DND-41 (cell line): ENCODE results near the gene TFAP2E.

Experiments used
- ATAC-seq: fragments of 200-7000 bp; cut with Tn5 transposase; 3 replicates; pipeline ENCODE4 v1.9.1; 2021; ENCODE audit warnings: low read depth; ENCODE audit not compliant: insufficient read depth
- DNase-seq: peaks from one replicate; pipeline ENCODE4 v3.0.0-alpha.2; 2020
- H2AFZ ChIP-seq: 2 replicates; pipeline ENCODE4 v1.6.0; 2012; ENCODE audit warnings: low read depth, low read length
- H3K27ac ChIP-seq: 2 replicates; pipeline ENCODE4 v1.5.1; 2012; ENCODE audit warnings: low read length, inconsistent platforms
- H3K27me3 ChIP-seq: fragments of 200-600 bp; sonication (generic); 2 replicates; pipeline ENCODE4 v1.6.0; 2012; ENCODE audit warnings: low read length, mild to moderate bottlenecking, inconsistent platforms; ENCODE audit not compliant: insufficient read depth, poor library complexity
- H3K36me3 ChIP-seq: 2 replicates; pipeline ENCODE4 v1.5.1; 2012; ENCODE audit warnings: low read length, inconsistent platforms; ENCODE audit not compliant: insufficient read depth
- H3K4me1 ChIP-seq: 2 replicates; pipeline ENCODE4 v1.5.1; 2012; ENCODE audit warnings: mild to moderate bottlenecking, low read length; ENCODE audit not compliant: insufficient read depth
- H3K4me2 ChIP-seq: 2 replicates; pipeline ENCODE4 v1.6.0; 2012; ENCODE audit warnings: mild to moderate bottlenecking, moderate library complexity, low read length, inconsistent platforms; ENCODE audit not compliant: insufficient read depth
- H3K4me3 ChIP-seq, 2 experiments: fragments of 200-600 bp in 1 of 2; shearing (Covaris generic) in 1 of 2; 2 replicates each; pipeline ENCODE4 v1.5.1; 2012 to 2016; ENCODE audit warnings: inconsistent platforms in 2 of 2, low read length in 2 of 2, mild to moderate bottlenecking in 2 of 2, low read depth in 1 of 2, moderate library complexity in 1 of 2
- H3K79me2 ChIP-seq: 2 replicates; pipeline ENCODE4 v1.6.0; 2012; ENCODE audit warnings: low read length, inconsistent platforms; ENCODE audit not compliant: insufficient read depth
- H3K9ac ChIP-seq: 2 replicates; pipeline ENCODE4 v1.6.0; 2012; ENCODE audit warnings: low read depth, mild to moderate bottlenecking, inconsistent platforms, low read length, moderate library complexity
- H3K9me3 ChIP-seq: 2 replicates; pipeline ENCODE4 v1.5.1; 2012; ENCODE audit warnings: low read length, moderate library complexity, mild to moderate bottlenecking, inconsistent platforms; ENCODE audit not compliant: insufficient read depth, severe bottlenecking
- H4K20me1 ChIP-seq: 2 replicates; pipeline ENCODE4 v1.6.0; 2012; ENCODE audit warnings: low read length; ENCODE audit not compliant: insufficient read depth
- EZH2 ChIP-seq: IDR thresholded peaks from 3 replicates; pipeline ENCODE4 v1.6.1; 2012; ENCODE audit warnings: borderline replicate concordance, low read depth, mild to moderate bottlenecking, moderate library complexity, low read length, inconsistent platforms; ENCODE audit not compliant: severe bottlenecking
- TF ChIP-seq, protein P1 (sequence below): IDR thresholded peaks from 2 replicates; pipeline ENCODE4 v1.5.1; 2012; ENCODE audit warnings: borderline replicate concordance, low read length, moderate library complexity, mild to moderate bottlenecking; ENCODE audit not compliant: poor library complexity, severe bottlenecking; ENCODE audit errors: extremely low read depth

Gene TFAP2E

DNA sequence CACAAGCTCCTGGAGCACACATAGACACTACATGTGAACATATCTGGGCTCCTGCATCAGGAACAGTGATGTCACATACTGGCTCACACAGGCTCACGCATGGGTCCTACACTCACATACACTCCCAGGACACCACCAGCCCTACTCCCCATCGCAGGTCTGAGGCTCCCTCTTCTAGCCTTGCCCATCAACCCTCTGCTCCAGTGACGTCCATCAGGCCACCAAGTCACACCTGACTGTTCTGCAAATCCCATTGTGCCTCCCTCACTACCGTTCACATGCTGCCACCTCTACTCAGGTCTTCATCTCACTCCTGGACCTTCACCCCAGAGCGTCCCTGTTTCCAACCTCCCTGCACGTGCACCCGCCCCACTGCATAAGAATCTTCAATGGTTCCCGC lies 18.1 kb downstream of the TFAP2E start:
- ATAC-seq (no peak), DNase-seq (no peak)
- no peak overlapping the region for H3K4me2 ChIP-seq
- H3K4me3 ChIP-seq, result no peak overlapping the region
- no peaks in the 10 kb centered on the region for H3K27me3 ChIP-seq
- H3K9me3 ChIP-seq, result no peaks in the 10 kb centered on the region
- H3K4me1 ChIP-seq, result peaks cover 3% of the 10 kb centered on the region; the same call in 1 of the 2 replicates
- no peak overlapping the region for H3K9ac ChIP-seq
- TF ChIP-seq, protein P1, sequence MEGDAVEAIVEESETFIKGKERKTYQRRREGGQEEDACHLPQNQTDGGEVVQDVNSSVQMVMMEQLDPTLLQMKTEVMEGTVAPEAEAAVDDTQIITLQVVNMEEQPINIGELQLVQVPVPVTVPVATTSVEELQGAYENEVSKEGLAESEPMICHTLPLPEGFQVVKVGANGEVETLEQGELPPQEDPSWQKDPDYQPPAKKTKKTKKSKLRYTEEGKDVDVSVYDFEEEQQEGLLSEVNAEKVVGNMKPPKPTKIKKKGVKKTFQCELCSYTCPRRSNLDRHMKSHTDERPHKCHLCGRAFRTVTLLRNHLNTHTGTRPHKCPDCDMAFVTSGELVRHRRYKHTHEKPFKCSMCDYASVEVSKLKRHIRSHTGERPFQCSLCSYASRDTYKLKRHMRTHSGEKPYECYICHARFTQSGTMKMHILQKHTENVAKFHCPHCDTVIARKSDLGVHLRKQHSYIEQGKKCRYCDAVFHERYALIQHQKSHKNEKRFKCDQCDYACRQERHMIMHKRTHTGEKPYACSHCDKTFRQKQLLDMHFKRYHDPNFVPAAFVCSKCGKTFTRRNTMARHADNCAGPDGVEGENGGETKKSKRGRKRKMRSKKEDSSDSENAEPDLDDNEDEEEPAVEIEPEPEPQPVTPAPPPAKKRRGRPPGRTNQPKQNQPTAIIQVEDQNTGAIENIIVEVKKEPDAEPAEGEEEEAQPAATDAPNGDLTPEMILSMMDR, result no peak
- TF ChIP-seq EZH2, result no peak
- no peak overlapping the region for H3K27ac ChIP-seq
- H3K79me2 ChIP-seq, result no peaks in the 10 kb centered on the region
- no peaks in the 10 kb centered on the region for H4K20me1 ChIP-seq
- H3K36me3 ChIP-seq, result peaks cover 15% of the 10 kb centered on the region
- no peak overlapping the region for H2AFZ ChIP-seq

DNA sequence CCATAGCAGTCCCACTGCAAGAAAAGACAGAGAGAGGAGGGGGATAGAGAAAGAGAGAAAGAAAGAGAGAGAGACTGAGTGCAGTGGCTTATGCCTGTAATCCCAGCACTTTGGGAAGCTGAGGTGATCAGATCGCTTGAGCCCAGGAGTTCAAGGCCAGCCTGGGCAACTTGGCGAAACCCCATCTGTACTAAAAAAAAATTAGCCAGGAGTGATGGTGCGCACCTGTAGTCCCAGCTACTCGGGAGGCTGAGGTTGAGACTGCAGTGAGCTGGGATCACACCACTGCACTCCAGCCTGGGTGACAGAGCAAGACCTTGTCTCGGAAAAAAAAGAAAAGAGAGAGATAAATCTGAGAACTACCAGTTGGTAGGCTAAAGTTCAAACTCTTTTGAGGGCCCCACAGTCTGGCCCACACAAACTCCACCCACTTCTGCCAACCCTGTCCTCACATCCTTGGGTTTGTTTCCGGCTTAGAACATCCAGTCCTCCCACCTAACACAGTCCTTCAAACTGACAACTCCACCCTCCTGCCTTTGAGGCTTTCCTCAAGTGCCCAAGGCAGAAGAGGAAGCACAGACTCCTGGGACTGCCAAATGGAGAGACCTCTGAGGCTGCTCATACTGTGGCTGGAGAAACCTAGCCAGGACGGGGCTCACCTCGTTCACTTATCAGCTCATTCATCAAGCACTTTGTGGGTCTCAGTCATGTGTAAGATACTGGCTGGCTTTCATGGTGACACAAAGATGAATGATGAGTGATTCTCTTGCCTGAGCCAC lies 20.1 kb downstream of the TFAP2E start:
- no peak for DNase-seq
- no peaks in the 10 kb centered on the region for H3K9me3 ChIP-seq
- H3K9ac ChIP-seq, result no peak overlapping the region
- peak; percentile 16; the same call in 2 of the 3 replicates for ATAC-seq
- H3K4me1 ChIP-seq, result peaks cover 3% of the 10 kb centered on the region; the same call in 1 of the 2 replicates
- H3K4me3 ChIP-seq, result no peak overlapping the region
- no peak overlapping the region for H2AFZ ChIP-seq
- H3K27me3 ChIP-seq, result no peaks in the 10 kb centered on the region
- peaks cover 19% of the 10 kb centered on the region for H3K36me3 ChIP-seq
- no peak overlapping the region for H3K27ac ChIP-seq
- H3K79me2 ChIP-seq, result no peaks in the 10 kb centered on the region
- H4K20me1 ChIP-seq, result no peaks in the 10 kb centered on the region
- no peak for TF ChIP-seq EZH2
- no peak overlapping the region for H3K4me2 ChIP-seq

DNA sequence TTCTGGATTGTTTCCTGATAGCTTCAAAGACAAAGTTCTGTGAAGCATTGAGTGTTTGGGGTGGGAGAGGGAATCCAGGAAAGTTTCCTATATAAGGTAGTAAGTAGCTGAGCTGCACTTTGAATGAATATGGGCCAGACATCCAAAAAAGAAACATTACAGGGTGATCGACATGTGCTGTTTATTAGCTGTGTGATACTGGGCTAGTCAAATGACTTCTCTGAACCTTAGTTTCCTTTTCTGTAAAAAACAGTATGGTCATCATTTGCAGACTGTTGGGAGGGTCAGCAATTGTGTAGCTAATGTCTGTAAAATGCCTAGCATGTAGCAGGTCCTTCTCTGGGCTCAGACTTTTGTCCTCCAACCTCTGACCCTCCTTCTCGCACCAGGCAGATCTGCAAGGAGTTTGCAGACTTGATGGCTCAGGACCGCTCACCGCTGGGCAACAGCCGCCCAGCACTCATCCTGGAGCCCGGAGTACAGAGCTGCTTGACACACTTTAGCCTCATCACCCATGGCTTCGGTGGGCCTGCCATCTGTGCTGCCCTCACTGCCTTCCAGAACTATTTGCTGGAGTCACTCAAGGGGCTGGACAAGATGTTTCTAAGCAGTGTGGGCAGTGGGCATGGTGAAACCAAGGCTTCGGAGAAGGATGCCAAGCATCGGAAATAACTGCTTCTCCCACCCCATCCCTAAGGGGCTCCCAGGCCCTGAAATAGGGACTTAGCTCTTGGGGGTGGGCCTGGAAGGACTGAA lies 21.1 kb downstream of the TFAP2E start:
- Histone ChIP-seq H3K9me3 (no peaks in the 10 kb centered on the region), H3K4me2 (no peak overlapping the region), H3K27me3 (no peaks in the 10 kb centered on the region), H3K4me3 (no peak overlapping the region), H3K36me3 (peaks cover 24% of the 10 kb centered on the region), H3K79me2 (no peaks in the 10 kb centered on the region), H4K20me1 (no peaks in the 10 kb centered on the region), H3K27ac (no peak overlapping the region), H3K9ac (no peak overlapping the region), H2AFZ (no peak overlapping the region), H3K4me1 (peaks cover 3% of the 10 kb centered on the region; the same call in 1 of the 2 replicates)
- no peak for TF ChIP-seq EZH2
- TF ChIP-seq, protein P1, result no peak
- ATAC-seq (no peak), DNase-seq (no peak)

GRCh38 chr1:35595684-35596083 lies 22.6 kb downstream of the TFAP2E start:
- H4K20me1 ChIP-seq, result no peaks in the 10 kb centered on the region
- no peak overlapping the region for H3K4me2 ChIP-seq
- no peak for DNase-seq
- no peak overlapping the region for H3K4me3 ChIP-seq
- no peak overlapping the region for H2AFZ ChIP-seq
- no peak overlapping the region for H3K27ac ChIP-seq
- H3K4me1 ChIP-seq, result peaks cover 3% of the 10 kb centered on the region; the same call in 1 of the 2 replicates
- H3K79me2 ChIP-seq, result no peaks in the 10 kb centered on the region
- ATAC-seq, result 0 out of 3 replicates have a peak, but pooled peaks have one; percentile 14
- no peaks in the 10 kb centered on the region for H3K9me3 ChIP-seq
- H3K27me3 ChIP-seq, result no peaks in the 10 kb centered on the region
- no peak overlapping the region for H3K9ac ChIP-seq
- H3K36me3 ChIP-seq, result peaks cover 35% of the 10 kb centered on the region
- TF ChIP-seq, protein P1, result no peak
- TF ChIP-seq EZH2, result no peak
